Activated CD8-positive, alpha-beta T cell treated with anti-CD3 and anti-CD28 coated beads for 36 hours (primary cell): ENCODE measurements around the gene MORN2. TPM values are rescaled to one million over a fixed set of nuclear protein-coding genes. Genes with fewer than 3 reads are reported as not detected.
A peak's percentile ranks its signal among the peaks of the same experiment; 100 is the strongest.

Experiments used
- ATAC-seq: fragments of 200-7000 bp; cut with Tn5 transposase; one replicate; pipeline ENCODE4 v1.10.0; 2021; ENCODE audit warnings: mild to moderate bottlenecking, moderate library complexity
- CTCF ChIA-PET: fragments of 350-600 bp; sonication (Branson Sonifier 250); formaldehyde crosslinking; loops from one replicate; lab custom pipeline; 2021; ENCODE audit warnings: antibody characterized with exemption; lab: Charles Lee
- POLR2A ChIA-PET: fragments of 350-600 bp; sonication (Branson Sonifier 250); formaldehyde crosslinking; loops from one replicate; lab custom pipeline; 2021; ENCODE audit warnings: antibody characterized with exemption; lab: Charles Lee
- DNase-seq: peaks from one replicate; pipeline ENCODE4 v3.0.0-alpha.2; 2020
- H3K27ac Mint-ChIP-seq: one replicate; pipeline ENCODE4 v1.8.0; 2021; ENCODE audit warnings: mild to moderate bottlenecking, mixed read lengths
- H3K27me3 Mint-ChIP-seq: one replicate; pipeline ENCODE4 v1.8.0; 2021; ENCODE audit warnings: mixed read lengths
- H3K36me3 Mint-ChIP-seq: one replicate; pipeline ENCODE4 v1.8.0; 2021; ENCODE audit warnings: low read depth, mixed read lengths
- H3K4me1 Mint-ChIP-seq: one replicate; pipeline ENCODE4 v1.8.0; 2021; ENCODE audit warnings: low read depth, mixed read lengths
- H3K4me3 Mint-ChIP-seq: one replicate; pipeline ENCODE4 v1.8.0; 2021; ENCODE audit warnings: mild to moderate bottlenecking, moderate library complexity, mixed read lengths
- H3K9me3 Mint-ChIP-seq: one replicate; pipeline ENCODE4 v1.8.0; 2021; ENCODE audit warnings: mixed read lengths
- intact Hi-C: fragments of 100-400 bp; cut with micrococcal nuclease; formaldehyde crosslinking; loops from one replicate; pipeline ENCODE4 v1.10.0; 2022
- total RNA-seq, 2 experiments: library from RNA; stranded (reverse); gene quantifications; one replicate each; pipeline ENCODE4 v1.2.3, GENCODE V29; 2021
- TF ChIP-seq, protein P1 (sequence below): fragments of 200-600 bp; IDR thresholded peaks from one replicate; pipeline ENCODE4 v1.8.0; 2022; ENCODE audit warnings: antibody characterized with exemption, mild to moderate bottlenecking

MORN2 gene
- total RNA-seq, 2 experiments from 2014 or later = 5.0 to 6.6 TPM

DNA sequence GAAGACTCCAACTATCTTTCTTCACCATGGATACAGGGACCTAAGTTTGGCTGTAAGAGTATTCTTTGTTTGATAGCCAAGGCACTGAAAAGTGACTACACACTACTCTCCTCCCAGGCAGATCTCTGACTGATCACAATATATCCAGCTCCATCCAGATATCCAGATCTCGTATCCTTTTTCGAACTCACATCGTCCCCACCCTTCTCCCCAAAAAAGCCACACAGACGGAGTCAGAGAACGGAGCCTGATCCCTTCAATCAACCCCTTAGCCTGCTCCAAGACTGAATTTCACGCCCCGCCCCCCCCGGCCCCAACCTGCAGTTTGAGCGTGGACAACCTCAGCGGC lies 575 bp upstream of the MORN2 start:
- intact Hi-C loops = no loop called here
- ChIA-PET CTCF (no interaction called here), POLR2A (no interaction called here)
- peaks cover 11% of the 10 kb centered on the region for H3K36me3 Mint-ChIP-seq
- no peak for DNase-seq
- H3K27me3 Mint-ChIP-seq = no peaks in the 10 kb centered on the region
- peak overlapping the region; percentile 93 for H3K27ac Mint-ChIP-seq
- TF ChIP-seq, protein P1, sequence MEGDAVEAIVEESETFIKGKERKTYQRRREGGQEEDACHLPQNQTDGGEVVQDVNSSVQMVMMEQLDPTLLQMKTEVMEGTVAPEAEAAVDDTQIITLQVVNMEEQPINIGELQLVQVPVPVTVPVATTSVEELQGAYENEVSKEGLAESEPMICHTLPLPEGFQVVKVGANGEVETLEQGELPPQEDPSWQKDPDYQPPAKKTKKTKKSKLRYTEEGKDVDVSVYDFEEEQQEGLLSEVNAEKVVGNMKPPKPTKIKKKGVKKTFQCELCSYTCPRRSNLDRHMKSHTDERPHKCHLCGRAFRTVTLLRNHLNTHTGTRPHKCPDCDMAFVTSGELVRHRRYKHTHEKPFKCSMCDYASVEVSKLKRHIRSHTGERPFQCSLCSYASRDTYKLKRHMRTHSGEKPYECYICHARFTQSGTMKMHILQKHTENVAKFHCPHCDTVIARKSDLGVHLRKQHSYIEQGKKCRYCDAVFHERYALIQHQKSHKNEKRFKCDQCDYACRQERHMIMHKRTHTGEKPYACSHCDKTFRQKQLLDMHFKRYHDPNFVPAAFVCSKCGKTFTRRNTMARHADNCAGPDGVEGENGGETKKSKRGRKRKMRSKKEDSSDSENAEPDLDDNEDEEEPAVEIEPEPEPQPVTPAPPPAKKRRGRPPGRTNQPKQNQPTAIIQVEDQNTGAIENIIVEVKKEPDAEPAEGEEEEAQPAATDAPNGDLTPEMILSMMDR = no peak
- H3K4me1 Mint-ChIP-seq = peaks cover 16% of the 10 kb centered on the region
- no peak for ATAC-seq
- peaks cover 12% of the 10 kb centered on the region for H3K9me3 Mint-ChIP-seq
- peak overlapping the region; percentile 99 for H3K4me3 Mint-ChIP-seq

DNA sequence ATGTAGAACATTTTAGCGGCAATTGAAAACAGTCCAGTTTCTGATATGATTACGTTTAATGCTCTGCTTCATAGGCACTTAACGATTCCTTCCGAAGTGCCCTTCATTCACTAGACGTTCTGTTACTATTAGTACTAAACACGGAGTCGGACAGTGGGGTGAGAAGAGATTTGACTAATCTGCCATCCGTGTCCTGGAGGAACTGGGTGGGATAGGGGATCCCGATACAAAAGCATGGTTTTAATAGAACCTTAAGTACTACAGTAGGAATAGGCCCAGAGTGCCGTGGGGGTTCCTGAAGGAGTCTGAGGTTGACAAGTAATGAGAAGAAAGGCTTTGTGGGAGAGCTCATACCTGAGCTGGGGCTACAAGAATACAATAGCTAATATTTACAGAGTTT lies 631 bp downstream of the MORN2 start:
- Mint-ChIP-seq H3K27me3 (no peaks in the 10 kb centered on the region), H3K36me3 (peaks cover 8% of the 10 kb centered on the region), H3K9me3 (peaks cover 9% of the 10 kb centered on the region), H3K4me1 (peaks cover 16% of the 10 kb centered on the region), H3K4me3 (peak overlapping the region; percentile 99), H3K27ac (peak overlapping the region; percentile 93)
- DNase-seq (no peak), ATAC-seq (no peak)
- POLR2A ChIA-PET = interaction anchor here (0.7 to 1.3 kb wide), 3 partner anchors 71 to 130 kb away, joined by 3 to 4 read pairs (median 3); partner anchors contain the start of gene SRSF7
- CTCF ChIA-PET = no interaction called here
- intact Hi-C loops = no loop called here
- TF ChIP-seq, protein P1 = no peak

DNA sequence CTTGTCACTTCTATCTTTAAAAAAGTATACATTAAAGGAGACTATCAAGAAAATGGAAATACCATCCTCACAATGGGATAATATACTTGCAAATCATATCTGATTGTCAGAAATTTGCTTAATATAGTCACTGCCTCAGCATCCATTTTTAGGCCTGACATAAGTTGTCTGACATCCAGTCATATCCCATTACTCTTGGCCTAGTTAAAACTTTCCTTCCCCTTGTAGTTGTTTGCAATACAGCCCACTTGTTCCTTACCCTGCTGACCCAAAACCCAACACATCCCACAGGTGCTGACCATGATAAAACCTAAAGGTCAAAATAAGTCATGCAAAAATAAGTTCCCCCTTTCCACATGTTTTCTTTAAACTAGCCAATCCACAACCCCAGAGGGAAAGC lies 10.3 kb downstream of the MORN2 start:
- Mint-ChIP-seq H3K27ac (no peak overlapping the region), H3K4me3 (no peak overlapping the region), H3K27me3 (no peaks in the 10 kb centered on the region), H3K36me3 (no peaks in the 10 kb centered on the region), H3K9me3 (no peaks in the 10 kb centered on the region), H3K4me1 (no peaks in the 10 kb centered on the region)
- intact Hi-C loops = no loop called here
- ChIA-PET CTCF (no interaction called here), POLR2A (no interaction called here)
- no peak for DNase-seq
- TF ChIP-seq, protein P1 = no peak
- ATAC-seq = no peak

DNA sequence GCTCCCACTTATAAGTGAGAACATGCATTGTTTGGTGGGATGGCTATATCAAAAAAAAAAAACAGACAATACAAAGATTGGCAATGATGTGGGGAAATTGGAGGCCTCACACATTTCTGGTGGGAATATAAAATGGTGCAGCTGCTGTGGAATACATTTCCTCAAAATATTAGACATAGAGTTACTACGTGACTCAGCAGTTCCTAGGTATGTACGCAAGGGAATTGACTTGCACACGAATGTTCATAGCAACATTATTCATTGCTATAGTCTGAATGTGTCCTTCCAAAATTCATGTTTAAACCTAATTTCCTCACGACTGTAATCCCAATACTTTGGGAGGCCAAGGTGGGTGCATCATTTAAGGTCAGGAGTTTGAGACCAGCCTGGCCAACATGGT lies 11.6 kb downstream of the MORN2 start:
- no peaks in the 10 kb centered on the region for H3K27me3 Mint-ChIP-seq
- H3K27ac Mint-ChIP-seq = no peak overlapping the region
- H3K4me3 Mint-ChIP-seq = no peak overlapping the region
- ChIA-PET CTCF (no interaction called here), POLR2A (no interaction called here)
- H3K4me1 Mint-ChIP-seq = no peaks in the 10 kb centered on the region
- TF ChIP-seq, protein P1 = no peak
- intact Hi-C loops = no loop called here
- DNase-seq (no peak), ATAC-seq (no peak)
- no peaks in the 10 kb centered on the region for H3K9me3 Mint-ChIP-seq
- H3K36me3 Mint-ChIP-seq = no peaks in the 10 kb centered on the region

DNA sequence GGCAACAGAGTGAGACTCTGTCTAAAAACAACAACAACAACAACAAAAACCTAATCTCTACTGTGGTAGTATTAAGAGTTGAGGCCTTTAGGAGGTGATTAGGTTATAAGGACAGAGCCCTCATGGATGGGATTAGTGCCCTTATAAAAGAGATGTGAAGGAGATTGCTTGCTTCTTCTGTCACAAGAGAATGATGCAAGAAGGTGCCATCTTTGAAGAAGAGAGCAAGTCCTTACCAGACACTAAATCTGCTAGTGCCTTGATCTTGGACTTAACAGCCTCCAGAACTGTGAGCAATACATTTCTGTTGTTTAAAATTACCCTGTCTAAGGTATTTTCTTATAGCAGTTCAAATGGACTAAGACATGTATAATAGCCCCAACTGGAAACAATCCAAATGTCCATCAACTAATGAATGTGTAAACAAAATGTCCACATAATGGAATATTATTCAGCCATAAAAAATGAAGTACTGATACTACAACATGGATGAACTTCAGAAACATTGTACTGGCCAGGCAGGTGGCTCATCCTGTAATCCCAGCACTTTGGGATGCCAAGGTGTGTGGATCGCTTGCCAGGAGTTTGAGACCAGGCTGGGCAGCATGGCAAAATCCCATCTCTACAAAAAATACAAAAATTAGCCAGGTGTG lies 12.3 kb downstream of the MORN2 start:
- Mint-ChIP-seq H3K27ac (no peak overlapping the region), H3K9me3 (no peaks in the 10 kb centered on the region), H3K27me3 (no peaks in the 10 kb centered on the region), H3K4me3 (no peak overlapping the region), H3K36me3 (no peaks in the 10 kb centered on the region), H3K4me1 (peaks cover 2% of the 10 kb centered on the region)
- intact Hi-C loops = no loop called here
- ChIA-PET POLR2A (no interaction called here), CTCF (no interaction called here)
- TF ChIP-seq, protein P1 = no peak
- no peak for ATAC-seq
- no peak for DNase-seq
